C4-2B (cell line): ENCODE results near the gene MYO1C.

ENCODE experiments used
- H3K27ac ChIP-seq: fragments of 450-650 bp; 2 replicates; pipeline ENCODE4 v1.5.1; 2017
- ZFX ChIP-seq: fragments of 450-650 bp; IDR thresholded peaks from 2 replicates; pipeline ENCODE4 v1.6.1; 2017
- TF ChIP-seq, protein P1 (sequence below): fragments of 450-650 bp; conservative IDR thresholded peaks from 2 replicates; pipeline ENCODE4 v1.5.1; 2017; ENCODE audit warnings: mild to moderate bottlenecking

Gene MYO1C

DNA sequence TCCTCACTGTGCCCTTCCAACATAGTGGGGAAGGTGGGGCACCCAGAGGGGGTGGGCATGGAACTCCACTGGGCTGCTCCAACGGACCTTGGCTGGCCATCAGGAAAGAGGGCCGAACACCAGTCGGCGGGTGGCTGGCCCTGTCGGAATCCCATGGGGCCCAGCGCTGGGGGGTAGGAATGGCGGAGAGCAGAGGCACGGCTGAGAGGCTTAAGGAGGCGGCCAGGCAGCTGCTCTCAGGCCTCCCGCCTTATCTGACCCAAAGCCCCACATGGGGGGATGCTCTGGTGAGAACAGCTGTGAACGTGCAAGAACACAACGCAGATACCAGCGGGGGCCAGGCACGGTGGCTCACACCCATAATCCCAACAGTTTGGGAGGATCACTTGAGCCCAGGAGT, 4.4 kb upstream of the MYO1C start:
- no peak overlapping the region for H3K27ac ChIP-seq
- no peak for TF ChIP-seq ZFX

DNA sequence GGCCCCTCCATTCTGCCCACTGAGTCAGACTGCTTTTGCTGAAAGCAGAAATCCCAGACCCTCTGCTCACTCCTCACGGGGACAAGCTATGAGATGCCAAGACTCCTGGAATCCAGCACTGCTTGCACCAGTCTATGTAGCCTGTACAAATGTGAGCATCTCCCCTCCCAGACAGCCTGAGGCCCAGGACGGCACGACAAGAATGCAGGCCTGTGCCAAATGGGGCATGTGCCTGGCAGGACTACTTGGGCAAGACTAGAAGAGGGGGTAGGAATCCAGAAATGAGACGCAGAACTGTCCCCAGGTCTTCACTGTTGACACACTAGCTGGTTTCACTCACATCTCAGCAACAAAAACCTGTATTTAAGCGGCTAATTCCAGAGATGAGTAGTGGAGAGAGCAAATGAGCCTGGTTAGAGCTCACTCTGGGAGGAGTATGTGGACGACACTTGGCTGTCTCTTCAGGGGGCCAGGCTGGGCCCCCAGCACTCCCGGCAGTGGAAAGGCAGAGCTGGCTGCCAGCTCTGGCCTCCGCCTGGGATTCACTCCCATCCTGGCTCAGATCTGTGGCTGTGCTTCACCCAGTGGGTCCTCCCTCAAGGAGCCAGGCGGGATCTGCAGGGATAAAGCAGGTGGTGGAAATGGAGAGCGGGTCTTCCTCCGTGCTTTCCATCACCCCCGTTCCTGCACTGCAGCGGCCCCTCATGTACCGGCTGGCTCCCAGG, 2.9 kb upstream of the MYO1C start:
- H3K27ac ChIP-seq, result no peak overlapping the region
- TF ChIP-seq, protein P1, sequence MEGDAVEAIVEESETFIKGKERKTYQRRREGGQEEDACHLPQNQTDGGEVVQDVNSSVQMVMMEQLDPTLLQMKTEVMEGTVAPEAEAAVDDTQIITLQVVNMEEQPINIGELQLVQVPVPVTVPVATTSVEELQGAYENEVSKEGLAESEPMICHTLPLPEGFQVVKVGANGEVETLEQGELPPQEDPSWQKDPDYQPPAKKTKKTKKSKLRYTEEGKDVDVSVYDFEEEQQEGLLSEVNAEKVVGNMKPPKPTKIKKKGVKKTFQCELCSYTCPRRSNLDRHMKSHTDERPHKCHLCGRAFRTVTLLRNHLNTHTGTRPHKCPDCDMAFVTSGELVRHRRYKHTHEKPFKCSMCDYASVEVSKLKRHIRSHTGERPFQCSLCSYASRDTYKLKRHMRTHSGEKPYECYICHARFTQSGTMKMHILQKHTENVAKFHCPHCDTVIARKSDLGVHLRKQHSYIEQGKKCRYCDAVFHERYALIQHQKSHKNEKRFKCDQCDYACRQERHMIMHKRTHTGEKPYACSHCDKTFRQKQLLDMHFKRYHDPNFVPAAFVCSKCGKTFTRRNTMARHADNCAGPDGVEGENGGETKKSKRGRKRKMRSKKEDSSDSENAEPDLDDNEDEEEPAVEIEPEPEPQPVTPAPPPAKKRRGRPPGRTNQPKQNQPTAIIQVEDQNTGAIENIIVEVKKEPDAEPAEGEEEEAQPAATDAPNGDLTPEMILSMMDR, result no peak
- TF ChIP-seq ZFX, result no peak

DNA sequence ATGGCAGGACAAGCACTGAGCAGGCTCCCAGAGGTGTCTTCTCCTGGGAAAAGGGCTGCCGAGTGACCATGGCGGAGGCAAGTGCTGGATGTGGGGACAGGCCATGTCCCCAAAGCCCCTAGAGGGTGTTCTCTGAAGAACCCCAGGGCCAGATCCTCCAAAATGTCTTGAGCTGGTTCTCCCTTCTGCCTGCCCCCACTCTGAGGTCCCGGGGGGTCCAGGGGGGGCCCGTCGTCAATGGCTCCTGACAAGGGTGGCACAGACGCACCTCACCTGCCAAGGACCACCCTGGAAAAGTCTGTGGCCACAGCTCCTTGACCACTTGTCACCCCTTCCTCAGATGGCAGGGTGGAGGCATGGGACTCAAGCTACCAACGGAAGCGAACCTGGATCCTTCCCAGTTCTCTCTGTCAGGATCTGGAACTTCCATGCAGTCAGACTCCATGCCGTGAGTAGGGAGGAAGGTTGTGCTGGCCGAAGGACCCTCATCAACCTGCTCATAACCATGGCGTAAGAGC, 2.3 kb upstream of the MYO1C start:
- TF ChIP-seq, protein P1, result no peak
- no peak for TF ChIP-seq ZFX
- no peak overlapping the region for H3K27ac ChIP-seq

DNA sequence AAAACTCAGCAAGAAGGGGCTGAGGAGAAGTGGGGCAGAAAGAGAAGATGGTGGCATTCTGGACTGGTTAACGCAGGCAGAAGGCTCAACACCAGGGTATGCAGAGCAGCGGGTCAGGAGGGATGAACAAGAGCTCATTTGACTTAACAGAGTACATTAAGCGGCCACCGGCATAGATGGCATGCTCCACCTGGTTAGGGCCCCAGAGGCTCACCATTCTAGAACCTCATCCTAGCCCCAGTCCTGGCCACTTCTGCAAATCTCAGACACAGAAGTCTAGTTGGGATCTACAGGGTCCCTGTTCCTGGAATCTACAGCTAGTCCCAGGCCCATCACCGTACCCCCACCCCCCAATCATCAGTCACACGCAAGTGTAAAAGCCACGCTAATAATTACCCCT, 1.7 kb upstream of the MYO1C start:
- no peak overlapping the region for H3K27ac ChIP-seq
- TF ChIP-seq ZFX, result no peak
- TF ChIP-seq, protein P1, result no peak

DNA sequence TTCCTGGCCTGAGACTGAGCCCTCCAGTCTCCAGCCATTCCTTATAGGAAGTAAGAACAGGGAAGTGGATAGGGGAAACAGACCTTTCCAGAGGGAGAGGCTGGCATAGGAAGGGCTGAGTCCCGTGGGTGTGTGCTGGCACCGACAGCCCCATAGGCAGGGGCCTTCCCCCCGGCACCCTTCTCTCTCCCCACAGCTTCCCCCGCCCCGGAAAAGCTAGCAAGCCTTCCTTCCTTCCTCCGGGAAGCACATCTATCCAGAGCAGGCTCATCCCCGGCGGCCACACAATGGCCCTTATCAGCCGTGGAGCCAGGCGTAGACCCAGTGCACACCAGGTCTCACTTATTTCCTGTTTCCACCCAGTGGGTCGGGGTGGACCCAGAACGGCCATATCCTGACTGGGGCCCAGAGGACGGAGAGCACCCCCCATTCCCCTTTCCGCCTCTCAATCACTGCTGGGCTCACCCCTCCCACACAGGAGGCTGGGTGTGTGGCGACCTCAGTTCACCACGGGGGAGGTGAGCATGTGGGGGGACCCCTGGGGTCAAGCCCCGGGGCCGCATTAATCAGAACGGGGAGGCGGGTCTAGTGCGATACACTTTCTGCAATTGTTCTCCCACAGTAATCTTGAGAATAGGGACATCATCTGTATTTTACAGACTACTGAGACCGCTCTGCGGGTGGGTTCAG, 950 bp upstream of the MYO1C start:
- no peak overlapping the region for H3K27ac ChIP-seq
- TF ChIP-seq ZFX, result no peak
- TF ChIP-seq, protein P1, result no peak

DNA sequence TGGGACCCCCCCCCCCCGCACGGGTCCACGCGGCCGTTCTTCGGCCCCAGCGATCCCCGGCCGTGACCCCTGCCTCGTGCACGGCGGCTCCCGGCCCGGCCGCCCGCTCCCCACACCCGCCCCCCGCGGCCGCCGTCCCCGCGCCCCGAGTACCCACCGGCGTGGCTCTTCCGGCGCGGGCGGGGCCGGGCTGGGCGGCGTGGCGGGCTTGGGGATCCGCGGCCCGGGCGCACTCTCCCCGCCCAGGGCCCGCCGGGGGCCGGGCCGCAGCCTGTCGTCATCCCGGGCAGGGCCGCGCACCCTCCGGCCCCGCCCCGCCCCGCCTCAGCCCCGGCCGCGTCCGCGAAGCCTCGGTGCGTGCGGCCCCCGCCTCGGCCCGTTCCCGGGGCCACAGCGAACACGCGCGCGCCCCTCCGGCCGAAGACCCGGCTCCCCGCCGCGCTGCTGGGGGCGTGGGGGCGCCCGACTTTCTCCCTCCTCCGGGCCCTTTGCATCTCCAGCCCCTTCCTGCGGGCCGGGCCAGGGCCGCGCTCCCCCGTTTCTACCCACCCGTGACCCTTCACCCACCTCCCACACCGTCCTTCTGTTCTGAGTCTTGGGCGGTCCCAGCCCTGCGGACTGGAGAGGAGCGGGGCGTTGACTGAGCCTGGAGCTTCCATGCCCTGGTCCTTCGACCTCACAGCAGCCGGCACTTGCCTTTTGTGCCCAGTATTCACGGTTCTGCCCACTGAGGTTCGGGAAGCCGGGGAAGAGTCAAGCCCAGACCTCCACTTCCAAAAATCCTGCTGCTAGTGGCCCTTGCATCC, 840 bp downstream of the MYO1C start:
- H3K27ac ChIP-seq, result peak overlapping the region; percentile 88
- TF ChIP-seq, protein P1, result no peak
- peak; percentile 32; the same call in 1 of the 2 replicates for TF ChIP-seq ZFX

DNA sequence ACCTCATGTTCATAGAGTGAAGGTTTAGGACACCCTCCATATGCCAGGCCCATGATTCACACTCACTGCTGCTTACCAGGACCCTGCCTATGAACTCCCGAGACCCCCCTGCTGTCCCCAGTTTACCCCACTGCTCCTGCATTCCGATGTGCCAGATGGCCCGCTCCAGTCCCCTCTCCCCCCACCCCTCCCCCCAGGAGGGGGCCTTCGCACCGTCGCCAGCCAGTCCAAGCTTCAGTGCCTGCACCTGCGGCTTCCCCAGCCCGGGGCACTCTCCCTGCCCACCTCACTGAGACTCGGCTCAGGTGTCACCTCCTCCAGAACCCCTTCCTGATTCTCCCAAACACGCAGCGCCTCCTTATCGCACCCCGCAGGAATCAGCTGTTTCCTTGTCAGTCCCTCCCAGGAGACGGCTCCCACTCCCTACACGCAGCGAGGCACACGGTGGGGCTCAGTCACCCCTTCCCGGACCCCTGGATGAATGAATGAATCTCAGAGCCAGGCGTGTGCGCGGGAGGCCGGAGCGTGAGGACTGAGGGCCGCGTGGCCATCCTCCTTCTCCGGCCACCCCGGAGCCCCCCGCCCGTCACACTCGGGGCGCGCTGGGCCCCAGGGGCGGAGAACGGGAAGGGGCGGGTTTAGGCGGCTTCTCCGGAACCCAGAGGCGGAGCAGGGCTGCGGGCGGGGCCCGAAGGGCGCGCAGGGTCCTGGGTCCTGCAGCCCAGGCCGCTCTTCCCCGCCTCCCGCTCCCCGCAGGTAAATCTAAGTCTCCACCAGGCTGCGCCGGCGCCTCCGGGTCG, 1.6 kb downstream of the MYO1C start:
- TF ChIP-seq, protein P1, result no peak
- TF ChIP-seq ZFX, result no peak
- H3K27ac ChIP-seq, result peak overlapping the region; percentile 88
